ENCODE measurements around the gene C1D.

DNA sequence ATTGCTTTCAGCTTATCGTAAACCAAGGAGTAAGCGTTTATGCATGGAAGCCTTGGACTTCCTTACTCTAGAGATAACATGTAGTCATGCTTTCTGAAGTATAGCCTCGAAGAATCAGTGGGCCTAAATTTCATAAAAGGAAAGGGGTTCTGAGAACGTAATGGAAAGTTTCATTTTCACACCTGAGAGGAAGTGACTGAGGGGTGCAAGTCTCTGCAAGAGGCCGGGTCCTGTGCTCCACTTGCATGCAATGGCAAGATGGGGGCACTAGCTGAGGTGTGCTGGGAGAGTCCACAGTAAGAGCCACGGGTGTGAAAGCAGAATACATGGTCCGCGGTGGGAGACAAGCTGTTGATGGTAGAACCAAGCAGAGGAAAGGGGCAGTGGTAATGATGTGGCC, 36.5 kb upstream of the C1D start:
- TF ChIP-seq CTCF (conservative IDR thresholded peaks at IDR 0.05; ENCODE audit: low read length), result no peak
- no peak for TF ChIP-seq EZH2phosphoT487 (IDR thresholded peaks at IDR 0.05; ENCODE audit: borderline replicate concordance, low read depth, low read length)

All from OCI-LY7 (cell line).